Loucy (cell line): ENCODE data around the gene TPK1.

ENCODE experiments used
- CTCF ChIP-seq: fragments of 200-600 bp; sonication (generic); conservative IDR thresholded peaks from 2 replicates; pipeline ENCODE4 v1.5.1; 2014; ENCODE audit warnings: mild to moderate bottlenecking, antibody characterized with exemption, low read length
- EZH2phosphoT487 ChIP-seq: fragments of 200-600 bp; IDR thresholded peaks from 2 replicates; pipeline ENCODE4 v1.6.1; 2018; ENCODE audit warnings: antibody characterized with exemption, mild to moderate bottlenecking, moderate library complexity, borderline replicate concordance

- TF ChIP-seq CTCF (no peak), EZH2phosphoT487 (no peak)
Measured at GRCh38 chr7:144438759-144439158, 397.1 kb downstream of the TPK1 start.
